BLaER1 (cell line): ENCODE measurements around the gene UGT3A2.

Experiments
- H3K27ac ChIP-seq: shearing (Covaris generic); formaldehyde crosslinking; 2 replicates; pipeline ENCODE4 v1.8.1; 2022
- H3K27me3 ChIP-seq: shearing (Covaris generic); formaldehyde crosslinking; 2 replicates; pipeline ENCODE4 v1.8.1; 2022
- H3K36me3 ChIP-seq: shearing (Covaris generic); formaldehyde crosslinking; 2 replicates; pipeline ENCODE4 v1.8.1; 2022
- H3K4me1 ChIP-seq: shearing (Covaris generic); formaldehyde crosslinking; 2 replicates; pipeline ENCODE4 v1.8.1; 2022
- H3K4me2 ChIP-seq: shearing (Covaris generic); formaldehyde crosslinking; 2 replicates; pipeline ENCODE4 v1.8.1; 2022
- H3K4me3 ChIP-seq: shearing (Covaris generic); formaldehyde crosslinking; 2 replicates; pipeline ENCODE4 v1.8.1; 2022
- H3K9ac ChIP-seq: shearing (Covaris generic); formaldehyde crosslinking; 2 replicates; pipeline ENCODE4 v1.8.1; 2022
- H3K9me3 ChIP-seq: shearing (Covaris generic); formaldehyde crosslinking; 2 replicates; pipeline ENCODE4 v1.8.1; 2022
- H4K20me1 ChIP-seq: shearing (Covaris generic); formaldehyde crosslinking; 2 replicates; pipeline ENCODE4 v1.8.1; 2022
- Cebpa-rat ChIP-seq: shearing (Covaris generic); IDR thresholded peaks from 2 replicates; pipeline ENCODE4 v1.8.1; 2022

UGT3A2 gene

GRCh38 chr5:36073595-36074216, 7.0 kb upstream of the UGT3A2 start:
- Histone ChIP-seq H3K9me3 (no peaks in the 10 kb centered on the region), H3K27ac (no peak overlapping the region), H3K4me2 (peak overlapping the region; percentile 39; the same call in 1 of the 2 replicates), H3K4me1 (peaks cover 36% of the 10 kb centered on the region), H3K27me3 (no peaks in the 10 kb centered on the region), H3K9ac (no peak overlapping the region), H4K20me1 (no peaks in the 10 kb centered on the region), H3K36me3 (no peaks in the 10 kb centered on the region), H3K4me3 (no peak overlapping the region)
- TF ChIP-seq Cebpa-rat = no peak

DNA sequence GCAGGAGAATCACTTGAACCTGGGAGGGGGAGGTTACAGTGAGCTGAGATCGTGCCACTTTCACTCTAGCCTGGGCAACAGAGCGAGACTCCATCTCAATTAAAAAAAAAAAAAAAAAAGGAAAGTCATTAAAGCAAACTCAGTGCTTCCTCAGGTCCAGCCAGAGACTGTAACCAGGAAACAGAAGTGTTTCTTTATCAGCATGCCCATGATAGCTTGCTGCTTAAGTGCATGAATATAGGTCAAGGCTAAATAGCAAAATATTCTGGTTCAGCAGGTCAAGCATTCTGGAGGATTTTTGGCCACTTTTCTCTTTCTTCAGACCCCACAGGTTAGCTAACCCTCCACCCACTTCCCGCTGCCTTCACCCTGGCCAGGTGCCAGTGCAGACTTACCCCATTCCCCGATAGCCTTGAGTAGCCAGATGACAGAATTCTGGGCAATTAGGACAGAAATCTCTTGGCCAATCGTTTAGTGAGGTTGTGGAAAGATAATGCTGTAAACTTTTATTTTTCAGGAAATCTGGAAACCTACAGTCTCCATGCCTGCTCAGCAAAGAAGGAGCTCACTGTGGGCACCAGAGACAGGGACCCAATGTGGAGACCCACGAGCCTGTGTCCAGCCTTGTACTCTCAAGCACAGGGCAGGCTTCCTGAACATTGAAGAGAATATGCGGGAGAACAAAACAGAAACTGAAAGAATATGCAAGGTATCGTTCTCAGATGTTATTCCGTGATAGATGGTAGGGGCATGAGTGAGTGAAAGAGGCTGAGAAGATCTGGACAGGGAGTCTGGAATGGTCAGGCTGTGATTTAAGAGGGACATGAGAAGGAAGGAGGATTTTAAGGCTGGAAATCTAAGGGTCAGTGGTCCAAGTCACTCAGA, 4.2 kb upstream of the UGT3A2 start:
- Histone ChIP-seq H3K4me2 (peak overlapping the region; percentile 63), H3K27me3 (no peaks in the 10 kb centered on the region), H3K4me3 (peak overlapping the region; percentile 25; the same call in 1 of the 2 replicates), H3K4me1 (peaks cover 47% of the 10 kb centered on the region), H4K20me1 (no peaks in the 10 kb centered on the region), H3K27ac (0 out of 2 replicates have a peak overlapping the region, but pooled peaks have one; percentile 10), H3K9ac (0 out of 2 replicates have a peak overlapping the region, but pooled peaks have one; percentile 25), H3K9me3 (no peaks in the 10 kb centered on the region), H3K36me3 (no peaks in the 10 kb centered on the region)
- no peak for TF ChIP-seq Cebpa-rat

GRCh38 chr5:36068751-36069281, 2.1 kb upstream of the UGT3A2 start:
- peaks cover 65% of the 10 kb centered on the region for H3K4me1 ChIP-seq
- no peak overlapping the region for H3K27ac ChIP-seq
- H3K4me2 ChIP-seq = no peak overlapping the region
- TF ChIP-seq Cebpa-rat = no peak
- H3K36me3 ChIP-seq = peaks cover 8% of the 10 kb centered on the region; the same call in 1 of the 2 replicates
- H3K27me3 ChIP-seq = no peaks in the 10 kb centered on the region
- H3K9ac ChIP-seq = no peak overlapping the region
- H3K9me3 ChIP-seq = peaks cover under 1% of the 10 kb centered on the region; the same call in 1 of the 2 replicates
- H4K20me1 ChIP-seq = no peaks in the 10 kb centered on the region
- no peak overlapping the region for H3K4me3 ChIP-seq

- Histone ChIP-seq H3K27ac (peak overlapping the region; percentile 84), H3K9me3 (peaks cover 15% of the 10 kb centered on the region), H3K4me1 (peaks cover 51% of the 10 kb centered on the region), H3K4me3 (peak overlapping the region; percentile 79), H4K20me1 (no peaks in the 10 kb centered on the region), H3K4me2 (peak overlapping the region; percentile 93), H3K27me3 (no peaks in the 10 kb centered on the region), H3K9ac (peak overlapping the region; percentile 84), H3K36me3 (peaks cover 23% of the 10 kb centered on the region)
- no peak for TF ChIP-seq Cebpa-rat
Measured at GRCh38 chr5:36066001-36066539, 612 bp downstream of the UGT3A2 start.

GRCh38 chr5:36060420-36060887, 6.2 kb downstream of the UGT3A2 start:
- H3K4me3 ChIP-seq = peak overlapping the region; percentile 51
- peaks cover 15% of the 10 kb centered on the region for H3K9me3 ChIP-seq
- H3K9ac ChIP-seq = peak overlapping the region; percentile 78
- H3K4me1 ChIP-seq = peaks cover 78% of the 10 kb centered on the region
- TF ChIP-seq Cebpa-rat = no peak
- H4K20me1 ChIP-seq = no peaks in the 10 kb centered on the region
- peaks cover 23% of the 10 kb centered on the region for H3K36me3 ChIP-seq
- H3K4me2 ChIP-seq = peak overlapping the region; percentile 89
- peak overlapping the region; percentile 87 for H3K27ac ChIP-seq
- H3K27me3 ChIP-seq = no peaks in the 10 kb centered on the region

- no peak for TF ChIP-seq Cebpa-rat
- H3K9ac ChIP-seq = peak overlapping the region; percentile 78
- H3K4me3 ChIP-seq = peak overlapping the region; percentile 51
- no peaks in the 10 kb centered on the region for H4K20me1 ChIP-seq
- peaks cover 15% of the 10 kb centered on the region for H3K9me3 ChIP-seq
- no peaks in the 10 kb centered on the region for H3K27me3 ChIP-seq
- peaks cover 78% of the 10 kb centered on the region for H3K4me1 ChIP-seq
- peak overlapping the region; percentile 87 for H3K27ac ChIP-seq
- peak overlapping the region; percentile 89 for H3K4me2 ChIP-seq
- H3K36me3 ChIP-seq = peaks cover 23% of the 10 kb centered on the region
Measured at GRCh38 chr5:36059571-36060419, 6.9 kb downstream of the UGT3A2 start.

DNA sequence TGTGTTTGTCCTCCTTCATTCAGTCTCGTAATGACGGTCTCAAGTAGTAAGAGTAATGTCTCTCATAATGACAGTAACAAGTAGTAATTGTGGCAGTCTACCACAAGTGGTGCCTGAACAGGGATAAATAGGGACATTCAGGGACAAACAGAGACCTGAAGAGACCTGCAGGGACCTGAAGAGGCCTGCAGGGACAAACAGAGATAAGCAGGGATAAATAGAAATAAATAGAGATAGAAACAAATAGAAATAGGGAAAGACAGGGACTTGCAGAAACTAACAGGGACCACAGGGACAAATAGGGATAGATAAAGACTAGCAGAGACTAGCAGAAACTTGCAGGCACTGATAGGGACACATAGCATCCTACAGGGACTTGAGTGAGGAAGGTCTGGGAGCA, 7.9 kb downstream of the UGT3A2 start:
- Histone ChIP-seq H3K4me2 (peak overlapping the region; percentile 89), H3K36me3 (peaks cover 18% of the 10 kb centered on the region), H3K9me3 (peaks cover 14% of the 10 kb centered on the region), H4K20me1 (no peaks in the 10 kb centered on the region), H3K9ac (peak overlapping the region; percentile 78), H3K27me3 (no peaks in the 10 kb centered on the region), H3K27ac (peak overlapping the region; percentile 87), H3K4me3 (peak overlapping the region; percentile 51), H3K4me1 (peaks cover 78% of the 10 kb centered on the region)
- no peak for TF ChIP-seq Cebpa-rat

DNA sequence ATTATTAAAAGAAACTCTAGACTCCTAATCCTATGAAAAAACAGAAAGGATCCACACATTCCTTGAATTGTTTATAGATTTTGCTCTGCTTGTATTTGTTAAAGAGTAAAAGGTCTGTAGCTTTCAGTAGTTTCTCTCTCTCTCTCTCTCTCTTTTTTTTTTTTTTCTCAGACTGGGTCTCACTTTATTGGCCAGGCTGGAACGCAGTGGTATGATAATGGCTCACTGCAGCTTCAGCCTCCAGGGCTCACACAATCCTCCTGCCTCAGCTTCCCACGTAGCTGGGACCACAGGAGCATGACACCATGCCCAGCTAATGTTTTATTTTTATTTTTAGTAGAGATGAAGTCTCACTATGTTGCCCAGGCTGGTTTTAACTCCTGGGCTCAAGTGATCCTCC, 9.3 kb downstream of the UGT3A2 start:
- no peak for TF ChIP-seq Cebpa-rat
- Histone ChIP-seq H3K4me3 (no peak overlapping the region), H3K4me1 (peaks cover 87% of the 10 kb centered on the region), H3K36me3 (peaks cover 18% of the 10 kb centered on the region; the same call in 1 of the 2 replicates), H4K20me1 (no peaks in the 10 kb centered on the region), H3K4me2 (peak overlapping the region; percentile 89), H3K27me3 (no peaks in the 10 kb centered on the region), H3K9me3 (0 out of 2 replicates have a peak, but pooled peaks cover under 1% of the 10 kb centered on the region), H3K9ac (peak overlapping the region; percentile 53), H3K27ac (peak overlapping the region; percentile 87)

- Histone ChIP-seq H3K27ac (peak overlapping the region; percentile 87), H3K9ac (peak overlapping the region; percentile 40), H3K4me1 (peaks cover 96% of the 10 kb centered on the region), H3K36me3 (peaks cover 27% of the 10 kb centered on the region), H3K4me2 (peak overlapping the region; percentile 89), H3K9me3 (peaks cover 3% of the 10 kb centered on the region; the same call in 1 of the 2 replicates), H4K20me1 (no peaks in the 10 kb centered on the region), H3K27me3 (no peaks in the 10 kb centered on the region), H3K4me3 (no peak overlapping the region)
- no peak for TF ChIP-seq Cebpa-rat
Measured at GRCh38 chr5:36056422-36056821, 10.3 kb downstream of the UGT3A2 start.
